Nephron progenitor cell (in vitro differentiated cells): Measurements from ENCODE around the gene TMEM253.

ENCODE experiments used
- DNase-seq: peaks from one replicate; pipeline ENCODE4 v3.0.0; 2021
- H3K27ac Mint-ChIP-seq: 2 replicates; pipeline ENCODE4 v1.8.0; 2021; ENCODE audit warnings: mild to moderate bottlenecking, moderate library complexity, mixed read lengths
- H3K27me3 Mint-ChIP-seq: 2 replicates; pipeline ENCODE4 v1.8.0; 2021; ENCODE audit warnings: mild to moderate bottlenecking, low read depth, mixed read lengths; ENCODE audit not compliant: poor library complexity
- H3K36me3 Mint-ChIP-seq: 2 replicates; pipeline ENCODE4 v1.8.0; 2021; ENCODE audit warnings: low read depth, mixed read lengths
- H3K4me1 Mint-ChIP-seq: 2 replicates; pipeline ENCODE4 v1.8.0; 2021; ENCODE audit warnings: mixed read lengths
- H3K4me3 Mint-ChIP-seq: 2 replicates; pipeline ENCODE4 v1.8.0; 2021; ENCODE audit warnings: mild to moderate bottlenecking, moderate library complexity, mixed read lengths
- H3K9me3 Mint-ChIP-seq: 2 replicates; pipeline ENCODE4 v1.8.0; 2021; ENCODE audit warnings: mild to moderate bottlenecking, moderate library complexity, mixed read lengths
- TF ChIP-seq, protein P1 (sequence below): fragments of 200-600 bp; sonication (generic); IDR thresholded peaks from 2 replicates; pipeline ENCODE4 v1.5.0; 2021; ENCODE audit warnings: antibody characterized with exemption

TMEM253 gene

DNA sequence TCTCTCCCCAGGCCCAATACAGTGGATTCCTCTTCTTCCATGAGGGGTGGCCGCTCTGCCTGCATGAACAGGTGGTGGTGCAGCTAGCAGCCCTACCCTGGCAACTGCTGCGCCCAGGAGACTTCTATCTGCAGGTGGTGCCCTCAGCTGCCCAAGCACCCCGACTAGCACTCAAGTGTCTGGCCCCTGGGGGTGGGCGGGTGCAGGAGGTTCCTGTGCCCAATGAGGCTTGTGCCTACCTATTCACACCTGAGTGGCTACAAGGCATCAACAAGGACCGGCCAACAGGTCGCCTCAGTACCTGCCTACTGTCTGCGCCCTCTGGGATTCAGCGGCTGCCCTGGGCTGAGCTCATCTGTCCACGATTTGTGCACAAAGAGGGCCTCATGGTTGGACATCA lies 26.9 kb upstream of the TMEM253 start:
- no peak for DNase-seq
- Mint-ChIP-seq H3K4me3 (no peak overlapping the region), H3K36me3 (peaks cover 46% of the 10 kb centered on the region), H3K4me1 (peaks cover 42% of the 10 kb centered on the region), H3K9me3 (no peaks in the 10 kb centered on the region), H3K27ac (no peak overlapping the region), H3K27me3 (peaks cover 3% of the 10 kb centered on the region)
- TF ChIP-seq, protein P1, sequence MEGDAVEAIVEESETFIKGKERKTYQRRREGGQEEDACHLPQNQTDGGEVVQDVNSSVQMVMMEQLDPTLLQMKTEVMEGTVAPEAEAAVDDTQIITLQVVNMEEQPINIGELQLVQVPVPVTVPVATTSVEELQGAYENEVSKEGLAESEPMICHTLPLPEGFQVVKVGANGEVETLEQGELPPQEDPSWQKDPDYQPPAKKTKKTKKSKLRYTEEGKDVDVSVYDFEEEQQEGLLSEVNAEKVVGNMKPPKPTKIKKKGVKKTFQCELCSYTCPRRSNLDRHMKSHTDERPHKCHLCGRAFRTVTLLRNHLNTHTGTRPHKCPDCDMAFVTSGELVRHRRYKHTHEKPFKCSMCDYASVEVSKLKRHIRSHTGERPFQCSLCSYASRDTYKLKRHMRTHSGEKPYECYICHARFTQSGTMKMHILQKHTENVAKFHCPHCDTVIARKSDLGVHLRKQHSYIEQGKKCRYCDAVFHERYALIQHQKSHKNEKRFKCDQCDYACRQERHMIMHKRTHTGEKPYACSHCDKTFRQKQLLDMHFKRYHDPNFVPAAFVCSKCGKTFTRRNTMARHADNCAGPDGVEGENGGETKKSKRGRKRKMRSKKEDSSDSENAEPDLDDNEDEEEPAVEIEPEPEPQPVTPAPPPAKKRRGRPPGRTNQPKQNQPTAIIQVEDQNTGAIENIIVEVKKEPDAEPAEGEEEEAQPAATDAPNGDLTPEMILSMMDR, result no peak

DNA sequence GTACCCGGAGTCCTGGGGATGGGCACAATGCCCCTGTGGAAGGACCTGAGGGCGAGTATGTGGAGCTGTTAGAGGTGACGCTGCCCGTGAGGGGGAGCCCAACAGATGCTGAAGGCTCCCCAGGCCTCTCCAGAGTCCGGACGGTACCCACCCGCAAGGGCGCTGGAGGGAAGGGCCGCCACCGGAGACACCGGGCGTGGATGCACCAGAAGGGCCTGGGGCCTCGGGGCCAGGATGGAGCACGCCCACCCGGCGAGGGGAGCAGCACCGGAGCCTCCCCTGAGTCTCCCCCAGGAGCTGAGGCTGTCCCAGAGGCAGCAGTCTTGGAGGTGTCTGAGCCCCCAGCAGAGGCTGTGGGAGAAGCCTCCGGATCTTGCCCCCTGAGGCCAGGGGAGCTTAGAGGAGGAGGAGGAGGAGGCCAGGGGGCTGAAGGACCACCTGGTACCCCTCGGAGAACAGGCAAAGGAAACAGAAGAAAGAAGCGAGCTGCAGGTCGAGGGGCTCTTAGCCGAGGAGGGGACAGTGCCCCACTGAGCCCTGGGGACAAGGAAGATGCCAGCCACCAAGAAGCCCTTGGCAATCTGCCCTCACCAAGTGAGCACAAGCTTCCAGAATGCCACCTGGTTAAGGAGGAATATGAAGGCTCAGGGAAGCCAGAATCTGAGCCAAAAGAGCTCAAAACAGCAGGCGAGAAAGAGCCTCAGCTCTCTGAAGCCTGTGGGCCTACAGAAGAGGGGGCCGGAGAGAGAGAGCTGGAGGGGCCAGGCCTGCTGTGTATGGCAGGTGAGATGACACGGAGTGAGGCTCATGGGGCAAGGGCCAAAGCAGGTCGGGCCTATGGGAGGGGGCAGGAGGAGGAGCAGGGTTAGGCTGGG lies 26.2 kb upstream of the TMEM253 start:
- H3K4me3 Mint-ChIP-seq, result no peak overlapping the region
- peaks cover 3% of the 10 kb centered on the region for H3K27me3 Mint-ChIP-seq
- TF ChIP-seq, protein P1, result no peak
- H3K4me1 Mint-ChIP-seq, result peaks cover 34% of the 10 kb centered on the region
- peaks cover 53% of the 10 kb centered on the region for H3K36me3 Mint-ChIP-seq
- no peak overlapping the region for H3K27ac Mint-ChIP-seq
- DNase-seq, result no peak
- no peaks in the 10 kb centered on the region for H3K9me3 Mint-ChIP-seq

DNA sequence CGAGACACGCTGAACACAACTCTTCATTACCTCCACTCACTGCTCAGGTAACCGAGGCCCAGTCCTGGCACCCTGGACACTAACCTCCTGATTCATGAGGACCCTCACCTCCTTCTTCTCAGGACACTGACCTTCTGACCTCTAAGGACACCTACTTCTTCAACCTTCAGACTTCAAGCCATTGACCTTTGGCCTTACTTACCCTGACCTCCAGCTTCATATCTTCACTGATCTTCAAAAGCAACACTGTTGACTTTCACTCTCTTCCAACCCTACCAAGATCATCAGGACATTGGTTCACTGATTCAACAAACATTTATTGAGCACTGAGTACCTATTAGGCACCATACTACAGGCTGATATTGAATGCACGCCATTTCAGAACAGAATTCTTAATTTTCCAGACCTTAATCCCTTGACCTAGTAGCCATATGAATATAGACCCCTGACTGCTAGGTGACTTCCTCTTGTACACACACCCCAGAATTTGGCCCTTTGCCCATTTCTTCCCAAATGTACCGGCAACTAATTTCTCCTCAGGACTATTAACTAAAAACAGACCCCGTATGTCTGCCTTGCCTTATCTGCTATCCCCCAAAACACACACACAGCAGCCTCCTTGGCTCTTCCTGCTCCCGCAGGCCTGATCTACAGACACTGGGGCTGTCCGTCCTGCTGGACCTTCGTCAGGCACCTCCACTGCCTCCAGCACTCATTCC lies 25.0 kb upstream of the TMEM253 start:
- peaks cover 3% of the 10 kb centered on the region for H3K27me3 Mint-ChIP-seq
- H3K36me3 Mint-ChIP-seq, result peaks cover 62% of the 10 kb centered on the region
- H3K27ac Mint-ChIP-seq, result no peak overlapping the region
- TF ChIP-seq, protein P1, result no peak
- no peak overlapping the region for H3K4me3 Mint-ChIP-seq
- H3K9me3 Mint-ChIP-seq, result no peaks in the 10 kb centered on the region
- peaks cover 31% of the 10 kb centered on the region for H3K4me1 Mint-ChIP-seq
- DNase-seq, result no peak

DNA sequence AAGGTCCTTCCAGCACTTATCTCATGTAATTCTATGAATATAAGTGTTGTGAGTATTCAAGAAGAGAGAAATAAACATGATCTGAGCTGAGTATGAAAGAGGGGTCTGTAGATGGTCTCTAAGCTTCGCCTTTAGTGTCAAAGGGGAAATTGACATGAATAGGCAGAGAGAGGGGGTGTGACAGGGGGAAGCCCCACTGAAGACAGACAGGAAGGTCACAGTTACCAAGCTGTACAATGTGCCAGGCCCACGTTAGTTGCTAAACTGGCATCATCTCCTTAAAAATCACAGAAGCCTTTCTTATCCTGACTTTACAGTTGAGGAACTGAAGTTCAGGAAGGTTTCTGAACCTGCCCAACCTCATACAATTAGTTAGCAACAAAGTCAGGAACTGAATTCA lies 23.2 kb upstream of the TMEM253 start:
- Mint-ChIP-seq H3K4me3 (no peak overlapping the region), H3K36me3 (peaks cover 73% of the 10 kb centered on the region), H3K4me1 (peaks cover 17% of the 10 kb centered on the region), H3K27ac (no peak overlapping the region), H3K27me3 (peaks cover 3% of the 10 kb centered on the region), H3K9me3 (no peaks in the 10 kb centered on the region)
- no peak for DNase-seq
- TF ChIP-seq, protein P1, result no peak

DNA sequence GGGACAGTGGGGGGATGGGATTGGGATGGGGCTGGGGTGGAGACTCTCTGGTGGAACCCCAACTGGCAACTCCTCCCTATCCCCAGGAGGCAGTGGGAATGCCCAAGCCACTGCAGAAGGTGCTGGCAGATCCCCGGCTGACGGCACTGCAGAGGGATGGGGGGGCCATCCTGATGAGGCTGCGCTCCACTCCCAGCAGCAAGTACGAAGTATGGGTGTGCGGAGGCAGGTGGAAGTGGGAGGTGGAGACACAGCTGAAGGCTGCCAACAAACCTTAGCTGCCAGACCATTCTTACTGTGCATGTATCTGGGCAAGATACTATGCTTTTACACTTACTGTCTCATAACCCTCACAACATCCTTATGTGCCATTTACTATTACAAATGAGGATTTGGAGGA lies 22.6 kb upstream of the TMEM253 start:
- Mint-ChIP-seq H3K4me3 (no peak overlapping the region), H3K36me3 (peaks cover 76% of the 10 kb centered on the region), H3K4me1 (peaks cover 11% of the 10 kb centered on the region)

More for the DNA sequence above, 22.6 kb upstream of the TMEM253 start:
- Mint-ChIP-seq H3K9me3 (no peaks in the 10 kb centered on the region), H3K27me3 (peaks cover 3% of the 10 kb centered on the region), H3K27ac (no peak overlapping the region)
- TF ChIP-seq, protein P1, result no peak
- DNase-seq, result no peak
